ENCODE data around the gene JPH2.

The JPH2 gene

GRCh38 chr20:44081476-44081875 lies 105.5 kb downstream of the JPH2 start:
- ChIA-PET CTCF (interaction anchor here (0.8 to 9.2 kb wide), 10 partner anchors 9 to 352 kb away, joined by 3 to 83 read pairs (median 4); no protein-coding TSS in a partner anchor), POLR2A (no interaction called here)
- H3K4me1 ChIP-seq (ENCODE audit: control extremely low read depth in 1 of 4, control insufficient read depth in 4 of 4, insufficient read depth in 4 of 4, low read length in 3 of 4): no peaks in the 10 kb centered on the region
- 82% methylated on average over 4 of the region's 4 CpGs for WGBS (ENCODE audit: insufficient coverage)
- H3K4me3 ChIP-seq (ENCODE audit: control insufficient read depth in 1 of 7, extremely low read depth in 1 of 7, insufficient read depth in 4 of 7, low read depth in 2 of 7, low read length in 6 of 7): no peak overlapping the region
- H3K36me3 ChIP-seq (ENCODE audit: control insufficient read depth in 4 of 4, insufficient read depth in 4 of 4, low read length in 3 of 4): no peaks in the 10 kb centered on the region
- peaks cover 0 to 3% (median 0%) of the 10 kb centered on the region in 5 experiments for H3K27me3 ChIP-seq (replicated peaks in 2 of 5; ENCODE audit: control insufficient read depth in 4 of 5, insufficient read depth in 5 of 5, low read length in 4 of 5)
- H3K27ac ChIP-seq (ENCODE audit: insufficient read depth in 1 of 2, low read depth in 1 of 2, low read length in 2 of 2, poor library complexity in 1 of 2, severe bottlenecking in 2 of 2): no peak overlapping the region
- peaks cover 0 to 2% (median 0%) of the 10 kb centered on the region in 5 experiments for H3K9me3 ChIP-seq (ENCODE audit: control extremely low read depth in 1 of 5, control insufficient read depth in 4 of 5, insufficient read depth in 2 of 5, low read depth in 1 of 5, low read length in 4 of 5)
- no peak for DNase-seq

GRCh38 chr20:44080646-44081267 lies 106.2 kb downstream of the JPH2 start:
- no peaks in the 10 kb centered on the region for H3K4me1 ChIP-seq (ENCODE audit: control extremely low read depth in 1 of 4, control insufficient read depth in 4 of 4, insufficient read depth in 4 of 4, low read length in 3 of 4)
- peak; percentile 68 to 86 (median 78) for DNase-seq
- H3K27me3 ChIP-seq (replicated peaks in 2 of 5; ENCODE audit: control insufficient read depth in 4 of 5, insufficient read depth in 5 of 5, low read length in 4 of 5): peaks cover 0 to 3% (median 0%) of the 10 kb centered on the region in 5 experiments
- H3K4me3 ChIP-seq (ENCODE audit: control insufficient read depth in 1 of 7, extremely low read depth in 1 of 7, insufficient read depth in 4 of 7, low read depth in 2 of 7, low read length in 6 of 7): no peak overlapping the region
- POLR2A ChIA-PET: no interaction called here
- no peak overlapping the region for H3K27ac ChIP-seq (ENCODE audit: insufficient read depth in 1 of 2, low read depth in 1 of 2, low read length in 2 of 2, poor library complexity in 1 of 2, severe bottlenecking in 2 of 2)
- CTCF ChIA-PET: interaction anchor here (0.6 to 9.2 kb wide), 16 partner anchors 8 to 331 kb away, joined by 3 to 83 read pairs (median 4); no protein-coding TSS in a partner anchor
- WGBS (ENCODE audit: insufficient coverage): 12% methylated on average over 6 of the region's 8 CpGs
- no peaks in the 10 kb centered on the region for H3K36me3 ChIP-seq (ENCODE audit: control insufficient read depth in 4 of 4, insufficient read depth in 4 of 4, low read length in 3 of 4)
- H3K9me3 ChIP-seq (ENCODE audit: control extremely low read depth in 1 of 5, control insufficient read depth in 4 of 5, insufficient read depth in 2 of 5, low read depth in 1 of 5, low read length in 4 of 5): peaks cover 0 to 2% (median 0%) of the 10 kb centered on the region in 5 experiments

GRCh38 chr20:44080064-44080463 lies 106.9 kb downstream of the JPH2 start:
- peaks cover 0 to 2% (median 0%) of the 10 kb centered on the region in 5 experiments for H3K9me3 ChIP-seq (ENCODE audit: control extremely low read depth in 1 of 5, control insufficient read depth in 4 of 5, insufficient read depth in 2 of 5, low read depth in 1 of 5, low read length in 4 of 5)
- H3K4me3 ChIP-seq (ENCODE audit: control insufficient read depth in 1 of 7, extremely low read depth in 1 of 7, insufficient read depth in 4 of 7, low read depth in 2 of 7, low read length in 6 of 7): no peak overlapping the region
- ChIA-PET CTCF (interaction anchor here (0.6 to 9.2 kb wide), 17 partner anchors 8 to 330 kb away, joined by 3 to 83 read pairs (median 4); no protein-coding TSS in a partner anchor), POLR2A (no interaction called here)
- no peak overlapping the region for H3K27ac ChIP-seq (ENCODE audit: insufficient read depth in 1 of 2, low read depth in 1 of 2, low read length in 2 of 2, poor library complexity in 1 of 2, severe bottlenecking in 2 of 2)
- no peaks in the 10 kb centered on the region for H3K36me3 ChIP-seq (ENCODE audit: control insufficient read depth in 4 of 4, insufficient read depth in 4 of 4, low read length in 3 of 4)
- H3K27me3 ChIP-seq (replicated peaks in 2 of 5; ENCODE audit: control insufficient read depth in 4 of 5, insufficient read depth in 5 of 5, low read length in 4 of 5): peaks cover 0 to 2% (median 0%) of the 10 kb centered on the region in 5 experiments
- DNase-seq: no peak
- WGBS (ENCODE audit: insufficient coverage): 83% methylated on average over 6 of the region's 10 CpGs
- no peaks in the 10 kb centered on the region for H3K4me1 ChIP-seq (ENCODE audit: control extremely low read depth in 1 of 4, control insufficient read depth in 4 of 4, insufficient read depth in 4 of 4, low read length in 3 of 4)

DNA sequence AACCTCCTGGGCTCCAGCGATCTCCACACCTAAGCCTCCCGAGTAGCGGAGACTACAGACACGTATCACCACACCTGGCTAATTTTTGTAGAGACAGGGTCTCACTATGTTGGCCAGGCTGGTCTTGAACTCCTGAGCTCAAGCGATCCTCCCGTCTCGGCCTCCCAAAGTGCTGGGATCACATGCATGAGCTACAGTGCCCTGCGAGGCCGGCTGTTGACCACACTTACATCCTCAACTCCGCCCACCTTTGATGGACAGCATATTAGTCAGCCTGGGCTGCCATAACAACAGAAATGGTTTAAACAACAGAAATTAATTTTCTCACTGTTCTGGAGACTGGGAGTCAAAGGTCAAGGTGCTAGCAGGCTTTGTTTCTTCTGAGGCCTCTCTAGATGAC lies 107.7 kb downstream of the JPH2 start:
- Histone ChIP-seq H3K36me3 (ENCODE audit: control insufficient read depth in 4 of 4, insufficient read depth in 4 of 4, low read length in 3 of 4) (no peaks in the 10 kb centered on the region), H3K4me3 (ENCODE audit: control insufficient read depth in 1 of 7, extremely low read depth in 1 of 7, insufficient read depth in 4 of 7, low read depth in 2 of 7, low read length in 6 of 7) (no peak overlapping the region), H3K27ac (ENCODE audit: insufficient read depth in 1 of 2, low read depth in 1 of 2, low read length in 2 of 2, poor library complexity in 1 of 2, severe bottlenecking in 2 of 2) (no peak overlapping the region), H3K9me3 (ENCODE audit: control extremely low read depth in 1 of 5, control insufficient read depth in 4 of 5, insufficient read depth in 2 of 5, low read depth in 1 of 5, low read length in 4 of 5) (no peaks in the 10 kb centered on the region), H3K4me1 (ENCODE audit: control extremely low read depth in 1 of 4, control insufficient read depth in 4 of 4, insufficient read depth in 4 of 4, low read length in 3 of 4) (no peaks in the 10 kb centered on the region), H3K27me3 (replicated peaks in 2 of 5; ENCODE audit: control insufficient read depth in 4 of 5, insufficient read depth in 5 of 5, low read length in 4 of 5) (peaks cover 0 to 2% (median 0%) of the 10 kb centered on the region in 5 experiments)
- POLR2A ChIA-PET: interaction anchor here (0.6 kb wide), 1 partner anchor 43 kb away, joined by 4 read pairs; no protein-coding TSS in a partner anchor
- no peak for DNase-seq
- CTCF ChIA-PET: interaction anchor here (1.3 to 9.2 kb wide), 6 partner anchors 11 to 330 kb away, joined by 4 to 83 read pairs (median 5); no protein-coding TSS in a partner anchor
- WGBS (ENCODE audit: insufficient coverage): 94% methylated on average over 10 of the region's 10 CpGs

DNA sequence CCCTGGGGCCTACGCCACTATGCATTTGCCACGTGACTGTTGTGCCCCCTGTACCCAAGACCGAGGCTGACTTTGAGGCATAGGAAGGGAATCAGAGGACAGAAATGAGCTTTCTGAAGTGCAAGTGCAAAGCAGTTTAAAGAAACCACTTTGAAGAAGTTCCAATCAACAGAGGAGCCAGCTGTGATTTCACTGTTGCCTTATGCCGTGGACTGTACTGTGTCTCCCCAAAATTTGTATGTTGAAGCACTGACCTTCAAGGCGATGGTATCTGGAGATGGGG lies 111.1 kb downstream of the JPH2 start:
- ChIA-PET CTCF (interaction anchor here (1.1 kb wide), 1 partner anchor 14 kb away, joined by 3 read pairs; no protein-coding TSS in a partner anchor), POLR2A (no interaction called here)
- Histone ChIP-seq H3K9me3 (ENCODE audit: control extremely low read depth in 1 of 5, control insufficient read depth in 4 of 5, insufficient read depth in 2 of 5, low read depth in 1 of 5, low read length in 4 of 5) (no peaks in the 10 kb centered on the region), H3K36me3 (ENCODE audit: control insufficient read depth in 4 of 4, insufficient read depth in 4 of 4, low read length in 3 of 4) (no peaks in the 10 kb centered on the region), H3K4me3 (ENCODE audit: control insufficient read depth in 1 of 7, extremely low read depth in 1 of 7, insufficient read depth in 4 of 7, low read depth in 2 of 7, low read length in 6 of 7) (no peak overlapping the region), H3K4me1 (ENCODE audit: control extremely low read depth in 1 of 4, control insufficient read depth in 4 of 4, insufficient read depth in 4 of 4, low read length in 3 of 4) (peaks cover 0 to 4% (median under 1%) of the 10 kb centered on the region in 4 experiments), H3K27me3 (replicated peaks in 2 of 5; ENCODE audit: control insufficient read depth in 4 of 5, insufficient read depth in 5 of 5, low read length in 4 of 5) (peaks cover 0 to 9% (median 2%) of the 10 kb centered on the region in 5 experiments), H3K27ac (ENCODE audit: insufficient read depth in 1 of 2, low read depth in 1 of 2, low read length in 2 of 2, poor library complexity in 1 of 2, severe bottlenecking in 2 of 2) (no peak overlapping the region)
- 98% methylated on average over 4 of the region's 5 CpGs for WGBS (ENCODE audit: insufficient coverage)
- no peak for DNase-seq

DNA sequence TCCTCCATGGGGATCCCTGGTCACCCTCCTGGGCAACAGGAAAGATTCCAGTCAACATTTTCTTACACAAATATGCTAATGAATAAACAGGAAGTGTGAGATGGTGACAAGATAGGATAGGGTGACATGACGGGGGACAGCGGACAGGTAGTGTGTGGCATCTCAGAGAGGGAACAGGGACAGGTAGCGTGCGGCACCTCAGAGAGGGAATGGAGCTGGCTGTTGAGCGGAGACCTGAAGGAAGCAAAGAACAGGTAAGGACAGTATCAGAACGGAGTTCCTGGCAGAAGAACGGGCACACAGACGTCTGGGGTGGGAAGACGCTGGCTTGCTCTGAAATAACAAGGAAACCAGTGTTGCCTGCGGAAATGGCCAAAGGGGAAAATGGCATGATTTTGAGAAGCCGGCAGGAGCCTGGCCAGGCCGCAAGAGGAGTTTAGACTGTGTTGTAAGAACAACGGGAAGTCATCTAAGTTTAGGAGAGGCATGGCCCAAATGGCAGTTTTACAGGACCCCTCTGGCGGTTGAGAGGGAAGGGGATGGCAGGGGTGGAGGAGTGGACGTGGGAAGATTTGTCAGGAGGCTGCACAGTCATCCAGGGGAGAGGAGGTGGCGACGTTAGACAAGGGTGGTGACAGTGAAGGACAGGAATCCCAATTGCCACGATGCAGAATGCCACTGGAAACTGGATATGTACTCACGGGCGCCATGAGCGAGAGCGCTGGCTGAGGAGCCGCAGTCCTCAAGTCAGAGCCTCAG lies 111.6 kb downstream of the JPH2 start:
- CTCF ChIA-PET: interaction anchor here (1.1 to 2.2 kb wide), 2 partner anchors 15 to 18 kb away, joined by 3 to 11 read pairs; no protein-coding TSS in a partner anchor
- no peak for DNase-seq
- Histone ChIP-seq H3K27me3 (replicated peaks in 2 of 5; ENCODE audit: control insufficient read depth in 4 of 5, insufficient read depth in 5 of 5, low read length in 4 of 5) (peaks cover 0 to 9% (median 2%) of the 10 kb centered on the region in 5 experiments), H3K27ac (ENCODE audit: insufficient read depth in 1 of 2, low read depth in 1 of 2, low read length in 2 of 2, poor library complexity in 1 of 2, severe bottlenecking in 2 of 2) (no peak overlapping the region), H3K4me3 (ENCODE audit: control insufficient read depth in 1 of 7, extremely low read depth in 1 of 7, insufficient read depth in 4 of 7, low read depth in 2 of 7, low read length in 6 of 7) (no peak overlapping the region), H3K4me1 (ENCODE audit: control extremely low read depth in 1 of 4, control insufficient read depth in 4 of 4, insufficient read depth in 4 of 4, low read length in 3 of 4) (peaks cover 0 to 9% (median 4%) of the 10 kb centered on the region in 4 experiments), H3K9me3 (ENCODE audit: control extremely low read depth in 1 of 5, control insufficient read depth in 4 of 5, insufficient read depth in 2 of 5, low read depth in 1 of 5, low read length in 4 of 5) (no peaks in the 10 kb centered on the region), H3K36me3 (ENCODE audit: control insufficient read depth in 4 of 4, insufficient read depth in 4 of 4, low read length in 3 of 4) (no peaks in the 10 kb centered on the region)
- WGBS (ENCODE audit: insufficient coverage): 97% methylated on average over 23 of the region's 23 CpGs
- POLR2A ChIA-PET: no interaction called here

All from common myeloid progenitor, CD34-positive (primary cell).